Testis (tissue), 2 donors: ENCODE data around the gene PIP4K2A.

Experiments used
- POLR2A ChIP-seq: fragments of 450-650 bp; IDR thresholded peaks from one replicate; pipeline ENCODE4 v1.6.1; 2017; ENCODE audit warnings: antibody characterized with exemption, mild to moderate bottlenecking, moderate library complexity
- TF ChIP-seq, protein P1 (sequence below), 3 experiments: fragments of 450-650 bp in 2 of 3; fragments of 200-600 bp in 1 of 3; sonication (generic) in 1 of 3; IDR thresholded peaks; one replicate each; pipeline ENCODE4 v1.5.1; 2016 to 2019; ENCODE audit warnings: antibody characterized with exemption in 3 of 3, mild to moderate bottlenecking in 2 of 3, moderate library complexity in 1 of 3

DNA sequence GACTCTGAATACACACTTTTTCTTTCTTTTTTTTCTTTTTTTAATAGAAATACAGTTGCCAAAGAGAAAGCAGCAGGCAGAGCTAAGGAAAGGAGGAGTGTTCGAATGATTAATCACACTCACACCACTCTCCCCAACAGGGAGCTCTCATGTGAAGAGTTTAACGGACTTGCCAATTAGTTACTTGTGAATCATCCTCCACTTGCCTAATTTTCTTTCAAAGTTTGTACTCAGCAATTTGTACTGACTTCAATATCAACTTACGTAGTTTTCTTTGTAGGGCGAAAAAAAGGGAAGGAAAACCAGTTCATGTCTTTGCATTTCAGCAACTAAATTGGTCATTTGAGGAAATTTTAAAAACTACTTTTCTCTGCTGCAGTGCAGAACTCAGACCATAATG lies 109.2 kb downstream of the PIP4K2A start:
- TF ChIP-seq, protein P1, sequence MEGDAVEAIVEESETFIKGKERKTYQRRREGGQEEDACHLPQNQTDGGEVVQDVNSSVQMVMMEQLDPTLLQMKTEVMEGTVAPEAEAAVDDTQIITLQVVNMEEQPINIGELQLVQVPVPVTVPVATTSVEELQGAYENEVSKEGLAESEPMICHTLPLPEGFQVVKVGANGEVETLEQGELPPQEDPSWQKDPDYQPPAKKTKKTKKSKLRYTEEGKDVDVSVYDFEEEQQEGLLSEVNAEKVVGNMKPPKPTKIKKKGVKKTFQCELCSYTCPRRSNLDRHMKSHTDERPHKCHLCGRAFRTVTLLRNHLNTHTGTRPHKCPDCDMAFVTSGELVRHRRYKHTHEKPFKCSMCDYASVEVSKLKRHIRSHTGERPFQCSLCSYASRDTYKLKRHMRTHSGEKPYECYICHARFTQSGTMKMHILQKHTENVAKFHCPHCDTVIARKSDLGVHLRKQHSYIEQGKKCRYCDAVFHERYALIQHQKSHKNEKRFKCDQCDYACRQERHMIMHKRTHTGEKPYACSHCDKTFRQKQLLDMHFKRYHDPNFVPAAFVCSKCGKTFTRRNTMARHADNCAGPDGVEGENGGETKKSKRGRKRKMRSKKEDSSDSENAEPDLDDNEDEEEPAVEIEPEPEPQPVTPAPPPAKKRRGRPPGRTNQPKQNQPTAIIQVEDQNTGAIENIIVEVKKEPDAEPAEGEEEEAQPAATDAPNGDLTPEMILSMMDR (IDR thresholded peaks at IDR 0.05) = no peak
- no peak for TF ChIP-seq POLR2A
